ENCODE data around the gene GIT2. TPM values are rescaled to one million over a fixed set of nuclear protein-coding genes. Genes with fewer than 3 reads are reported as not detected.

GIT2 gene
- total and polyA plus RNA-seq, 2 experiments from 2014 or later: 26.4 to 42.1 TPM

DNA sequence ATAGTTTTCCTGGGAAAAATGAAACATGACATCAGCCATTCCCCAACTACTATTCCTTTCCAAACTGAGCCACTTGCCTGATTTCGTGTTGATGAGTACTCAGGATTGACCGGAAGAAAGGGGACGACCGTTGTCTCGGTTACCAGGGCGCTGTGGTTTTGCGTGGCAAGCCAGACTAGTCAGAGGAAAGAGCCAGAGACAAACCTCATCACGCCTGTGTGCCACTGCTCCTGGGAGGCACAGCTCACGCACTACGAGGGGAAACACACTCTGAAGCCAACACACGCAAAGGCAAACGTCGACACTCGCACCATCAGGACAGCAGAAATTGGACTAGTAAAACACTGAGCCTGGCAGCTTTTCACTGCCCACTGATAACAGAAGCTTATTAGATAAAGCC lies 35.0 kb downstream of the GIT2 start:
- Histone ChIP-seq H3K4me1 (ENCODE audit: insufficient read depth) (peaks cover 6% of the 10 kb centered on the region), H3K27me3 (replicated peaks; ENCODE audit: insufficient read depth) (no peaks in the 10 kb centered on the region), H3K9me2 (ENCODE audit: insufficient read depth) (no peaks in the 10 kb centered on the region), H3K27ac (no peak overlapping the region), H3K4me2 (ENCODE audit: unreplicated experiment) (no peak overlapping the region), H3F3A (ENCODE audit: insufficient read depth) (peaks cover 29% of the 10 kb centered on the region), H4K20me1 (ENCODE audit: insufficient read depth) (no peaks in the 10 kb centered on the region), H3K9ac (no peak overlapping the region), H2AFZ (no peak overlapping the region), H3K9me3 (ENCODE audit: low read depth) (no peaks in the 10 kb centered on the region), H3K4me3 (no peak overlapping the region), H3K79me2 (ENCODE audit: insufficient read depth) (no peaks in the 10 kb centered on the region), H3K36me3 (ENCODE audit: low read depth) (peaks cover 52% of the 10 kb centered on the region)
- in situ Hi-C loops (cut with MboI): no loop called here
- TF ChIP-seq EZH2 (IDR thresholded peaks at IDR 0.05; ENCODE audit: insufficient read depth, poor library complexity, severe bottlenecking): no peak
- no peak for TF ChIP-seq EZH2phosphoT487 (IDR thresholded peaks at IDR 0.05; ENCODE audit: insufficient read depth, low read depth)
- WGBS, 2 experiments (ENCODE audit: low coverage in 1 of 2, low lambda C conversion rate in 2 of 2, missing lambda C conversion rate in 2 of 2): 90 to 91% methylated on average over 14 of the region's 14 CpGs
- no peak for DNase-seq

DNA sequence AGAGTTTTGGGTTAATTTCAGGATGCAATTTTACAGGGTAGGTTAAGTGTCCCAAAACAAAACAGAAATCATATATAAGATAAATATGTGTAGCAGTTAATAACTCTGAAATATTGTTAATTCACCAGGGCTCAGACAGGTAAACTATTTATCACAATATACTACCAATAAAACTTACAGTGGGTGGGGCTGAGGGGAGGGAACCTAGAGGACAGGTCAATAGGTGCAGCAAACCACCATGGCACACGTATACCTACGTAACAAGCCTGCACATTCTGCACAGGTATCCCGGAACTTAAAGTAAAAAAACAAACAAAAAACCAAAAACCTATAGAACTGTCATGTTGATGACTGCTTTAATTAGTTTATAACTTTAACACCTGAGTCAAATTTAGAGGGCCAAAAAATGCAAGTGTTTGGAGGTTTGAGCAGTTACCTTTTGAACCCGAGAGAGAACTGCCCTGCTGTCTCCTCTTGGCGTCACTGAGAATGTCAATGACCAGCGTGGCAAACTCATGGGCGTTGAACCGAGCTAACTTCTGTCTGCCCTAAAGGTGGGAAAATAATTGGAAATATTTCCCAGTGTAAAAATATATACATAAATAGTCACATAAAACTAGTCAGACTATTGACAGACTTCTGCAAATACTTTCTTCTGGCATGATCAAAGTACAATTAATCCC lies 36.6 kb downstream of the GIT2 start:
- WGBS, 2 experiments (ENCODE audit: low coverage in 1 of 2, low lambda C conversion rate in 2 of 2, missing lambda C conversion rate in 2 of 2): 89 to 95% methylated on average over 8 of the region's 8 CpGs
- Histone ChIP-seq H2AFZ (no peak overlapping the region), H3K4me2 (ENCODE audit: unreplicated experiment) (no peak overlapping the region), H3K9me2 (ENCODE audit: insufficient read depth) (no peaks in the 10 kb centered on the region), H3K4me3 (no peak overlapping the region), H4K20me1 (ENCODE audit: insufficient read depth) (no peaks in the 10 kb centered on the region), H3K27ac (no peak overlapping the region), H3K79me2 (ENCODE audit: insufficient read depth) (no peaks in the 10 kb centered on the region), H3K27me3 (replicated peaks; ENCODE audit: insufficient read depth) (no peaks in the 10 kb centered on the region), H3K4me1 (ENCODE audit: insufficient read depth) (peaks cover 6% of the 10 kb centered on the region), H3K9me3 (ENCODE audit: low read depth) (no peaks in the 10 kb centered on the region), H3K9ac (no peak overlapping the region), H3K36me3 (ENCODE audit: low read depth) (peaks cover 44% of the 10 kb centered on the region), H3F3A (ENCODE audit: insufficient read depth) (peaks cover 18% of the 10 kb centered on the region)
- no peak for DNase-seq
- in situ Hi-C loops (cut with MboI): no loop called here
- TF ChIP-seq EZH2 (IDR thresholded peaks at IDR 0.05; ENCODE audit: insufficient read depth, poor library complexity, severe bottlenecking) (no peak), EZH2phosphoT487 (IDR thresholded peaks at IDR 0.05; ENCODE audit: insufficient read depth, low read depth) (no peak)

GRCh38 chr12:109958374-109958773 lies 37.8 kb downstream of the GIT2 start:
- Histone ChIP-seq H4K20me1 (ENCODE audit: insufficient read depth) (no peaks in the 10 kb centered on the region), H3K9me3 (ENCODE audit: low read depth) (no peaks in the 10 kb centered on the region), H3K27me3 (replicated peaks; ENCODE audit: insufficient read depth) (no peaks in the 10 kb centered on the region), H3K4me1 (ENCODE audit: insufficient read depth) (no peaks in the 10 kb centered on the region), H3K4me3 (no peak overlapping the region), H3K9ac (no peak overlapping the region), H3K9me2 (ENCODE audit: insufficient read depth) (no peaks in the 10 kb centered on the region), H3K79me2 (ENCODE audit: insufficient read depth) (no peaks in the 10 kb centered on the region), H2AFZ (no peak overlapping the region), H3K36me3 (ENCODE audit: low read depth) (peaks cover 42% of the 10 kb centered on the region), H3K27ac (no peak overlapping the region), H3K4me2 (ENCODE audit: unreplicated experiment) (no peak overlapping the region), H3F3A (ENCODE audit: insufficient read depth) (peaks cover 12% of the 10 kb centered on the region)
- 96 to 97% methylated on average over 6 to 7 of the region's 7 CpGs for WGBS, 2 experiments (ENCODE audit: low coverage in 1 of 2, low lambda C conversion rate in 2 of 2, missing lambda C conversion rate in 2 of 2)
- TF ChIP-seq EZH2 (IDR thresholded peaks at IDR 0.05; ENCODE audit: insufficient read depth, poor library complexity, severe bottlenecking) (no peak), EZH2phosphoT487 (IDR thresholded peaks at IDR 0.05; ENCODE audit: insufficient read depth, low read depth) (no peak)
- in situ Hi-C loops (cut with MboI): no loop called here
- DNase-seq: no peak

DNA sequence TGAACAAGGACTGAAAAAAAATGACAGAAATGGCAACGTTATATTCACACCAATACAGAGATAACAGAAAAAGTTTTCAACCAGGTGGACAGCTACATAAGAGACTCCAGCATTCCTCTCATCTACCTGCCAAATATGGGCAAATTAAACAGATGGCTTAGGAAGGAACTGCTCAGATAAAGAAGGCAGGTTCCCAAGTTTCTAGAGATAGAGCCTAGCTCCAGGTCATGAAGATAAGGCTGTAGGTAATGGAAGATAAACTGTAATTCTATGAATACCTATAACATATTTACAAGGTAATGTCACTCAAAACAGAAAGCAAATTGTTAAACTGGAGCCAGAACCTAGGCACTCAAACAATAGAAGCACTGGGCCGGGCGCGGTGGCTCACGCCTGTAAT lies 42.5 kb downstream of the GIT2 start:
- Histone ChIP-seq H3K27me3 (replicated peaks; ENCODE audit: insufficient read depth) (no peaks in the 10 kb centered on the region), H3K27ac (no peak overlapping the region), H3K79me2 (ENCODE audit: insufficient read depth) (no peaks in the 10 kb centered on the region), H3K9ac (no peak overlapping the region), H3K36me3 (ENCODE audit: low read depth) (peaks cover 37% of the 10 kb centered on the region), H3F3A (ENCODE audit: insufficient read depth) (peaks cover 49% of the 10 kb centered on the region), H3K9me3 (ENCODE audit: low read depth) (no peaks in the 10 kb centered on the region), H4K20me1 (ENCODE audit: insufficient read depth) (no peaks in the 10 kb centered on the region), H3K4me1 (ENCODE audit: insufficient read depth) (peaks cover 44% of the 10 kb centered on the region), H3K4me2 (ENCODE audit: unreplicated experiment) (no peak overlapping the region), H3K4me3 (no peak overlapping the region), H3K9me2 (ENCODE audit: insufficient read depth) (no peaks in the 10 kb centered on the region), H2AFZ (no peak overlapping the region)
- TF ChIP-seq EZH2 (IDR thresholded peaks at IDR 0.05; ENCODE audit: insufficient read depth, poor library complexity, severe bottlenecking) (no peak), EZH2phosphoT487 (IDR thresholded peaks at IDR 0.05; ENCODE audit: insufficient read depth, low read depth) (no peak)
- in situ Hi-C loops (cut with MboI): no loop called here
- 97% methylated on average over 5 of the region's 5 CpGs for WGBS, 2 experiments (ENCODE audit: low coverage in 1 of 2, low lambda C conversion rate in 2 of 2, missing lambda C conversion rate in 2 of 2)
- no peak for DNase-seq
